Stimulated activated CD4-positive, alpha-beta T cell treated with anti-CD3 and anti-CD28 coated beads, TNF-alpha, amount 100 ng/mL, for 1 hour (primary cell): ENCODE results near the gene PSME2.
A peak's percentile ranks its signal among the peaks of the same experiment; 100 is the strongest.
"Not testable (repeated sequence)": the region's sequence is repeated elsewhere in the genome, so short reads cannot be mapped to it uniquely, and the experiment has no call there.

Experiments
- DNase-seq, 3 donors: peaks; one replicate each; pipeline ENCODE4 v3.0.0-alpha.2; 2020; ENCODE audit warnings: low read depth in 3 of 3, low spot score in 1 of 3

Gene PSME2

GRCh38 chr14:24115422-24116127, 30.8 kb downstream of the PSME2 start:
- no peak for DNase-seq

GRCh38 chr14:24114532-24115421, 31.6 kb downstream of the PSME2 start, which contains the start of the genes DCAF11 and NRL:
TSS of gene DCAF11 (plus strand) at chr14:24114777. CDS start at chr14:24115595, 818 bp downstream.
TSS of gene NRL (minus strand) at chr14:24114949. CDS start at chr14:24082848, 32,101 bp downstream.
- peak; percentile 93 to 96 (median 95) for DNase-seq

- peak; percentile 43 to 56 (median 43) for DNase-seq
Measured at GRCh38 chr14:24113801-24114531, 32.4 kb downstream of the PSME2 start.

DNA sequence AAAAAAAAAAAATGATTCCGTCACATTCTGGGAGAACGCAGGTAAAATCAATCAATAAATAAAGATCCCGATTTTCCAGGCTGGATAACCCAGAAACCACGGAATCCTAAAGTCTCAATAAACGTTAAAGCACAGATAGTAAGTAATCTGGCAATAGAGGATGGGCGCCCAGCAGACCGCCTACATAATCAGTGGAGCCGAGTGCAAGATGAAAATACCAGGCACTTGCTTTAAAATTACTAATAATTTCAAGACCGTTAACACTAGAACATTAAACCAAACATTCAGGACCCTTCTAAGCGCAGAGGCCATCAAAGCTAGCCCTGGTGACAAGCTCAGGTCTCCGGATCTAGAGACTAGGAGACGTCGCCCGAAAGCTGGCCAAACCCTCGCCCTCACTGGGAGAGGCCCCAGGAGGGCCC, 33.0 kb downstream of the PSME2 start:
- DNase-seq: no peak

GRCh38 chr14:24110523-24110922, 35.9 kb downstream of the PSME2 start:
- no peak for DNase-seq

DNA sequence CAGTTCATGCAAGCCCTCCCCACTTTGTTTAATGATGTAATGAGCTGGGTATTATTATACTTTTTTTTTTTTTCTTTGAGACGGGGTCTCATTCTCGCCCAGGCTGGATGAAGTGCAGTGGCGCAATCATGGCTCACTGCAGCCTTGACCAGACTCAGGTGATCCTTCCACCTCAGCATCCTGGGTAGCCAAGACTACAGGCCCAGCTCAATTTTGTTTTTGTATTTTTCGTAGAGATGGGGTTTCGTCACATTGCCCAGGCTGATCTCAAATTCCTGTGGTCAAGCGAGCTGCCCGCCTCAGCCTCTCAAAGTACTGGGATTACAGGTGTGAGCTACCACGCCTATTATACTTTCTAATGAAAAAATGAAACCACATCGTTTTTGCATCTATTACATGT, 36.4 kb downstream of the PSME2 start:
- no peak for DNase-seq

GRCh38 chr14:24108336-24108874, 38.0 kb downstream of the PSME2 start:
- no peak for DNase-seq

- DNase-seq: no peak
Measured at GRCh38 chr14:24106672-24107271, 39.6 kb downstream of the PSME2 start.

GRCh38 chr14:24105609-24106239, 40.7 kb downstream of the PSME2 start:
- not testable (repeated sequence) for DNase-seq

DNA sequence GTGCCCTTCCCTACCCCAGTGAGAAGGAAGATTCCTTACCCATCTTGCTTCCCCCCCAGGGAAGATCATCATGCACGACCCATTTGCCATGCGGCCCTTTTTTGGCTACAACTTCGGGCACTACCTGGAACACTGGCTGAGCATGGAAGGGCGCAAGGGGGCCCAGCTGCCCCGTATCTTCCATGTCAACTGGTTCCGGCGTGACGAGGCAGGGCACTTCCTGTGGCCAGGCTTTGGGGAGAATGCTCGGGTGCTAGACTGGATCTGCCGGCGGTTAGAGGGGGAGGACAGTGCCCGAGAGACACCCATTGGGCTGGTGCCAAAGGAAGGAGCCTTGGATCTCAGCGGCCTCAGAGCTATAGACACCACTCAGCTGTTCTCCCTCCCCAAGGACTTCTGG, 43.0 kb downstream of the PSME2 start:
- DNase-seq: no peak

GRCh38 chr14:24102357-24103048, 43.9 kb downstream of the PSME2 start:
- DNase-seq: no peak

GRCh38 chr14:24100982-24101494, 45.4 kb downstream of the PSME2 start:
- no peak for DNase-seq

DNA sequence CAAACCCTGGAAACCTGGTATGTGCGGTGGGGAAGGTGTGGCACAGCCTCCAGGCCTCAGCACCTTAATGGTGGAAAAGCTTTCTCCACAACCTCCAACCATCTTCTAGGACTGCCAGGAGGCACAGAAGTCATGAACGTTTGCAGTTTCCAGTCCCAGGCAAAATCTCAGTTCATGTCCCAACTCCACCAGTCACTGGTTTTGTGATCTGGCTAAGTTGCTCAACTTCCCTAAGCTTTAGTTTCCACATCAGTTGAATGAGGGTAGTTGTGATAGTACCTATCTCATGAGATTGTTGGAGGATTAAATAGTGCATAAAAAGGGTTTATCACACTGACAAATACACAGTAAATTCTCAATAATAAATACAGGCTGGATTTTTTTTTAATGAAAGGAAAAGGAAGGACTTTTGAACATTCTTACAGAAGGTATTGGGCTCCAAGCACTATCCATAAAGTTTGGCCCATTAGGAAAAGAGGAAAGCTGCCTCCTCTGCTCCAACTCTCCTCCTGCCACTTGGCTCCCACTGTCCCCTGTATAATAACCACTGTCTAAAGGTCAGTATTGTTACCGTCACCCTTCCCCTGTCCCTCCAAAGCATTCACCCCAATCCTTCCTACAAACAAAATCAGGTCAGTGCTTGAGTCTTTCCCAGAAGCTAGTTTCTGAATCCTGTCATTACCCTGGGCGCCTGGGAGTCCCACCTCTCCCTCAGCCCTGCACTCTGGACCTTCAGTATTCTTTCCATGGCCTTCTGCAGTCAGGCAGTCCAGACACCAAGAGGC, 46.0 kb downstream of the PSME2 start:
- DNase-seq: no peak

GRCh38 chr14:24098927-24099813, 47.2 kb downstream of the PSME2 start:
- no peak for DNase-seq

DNA sequence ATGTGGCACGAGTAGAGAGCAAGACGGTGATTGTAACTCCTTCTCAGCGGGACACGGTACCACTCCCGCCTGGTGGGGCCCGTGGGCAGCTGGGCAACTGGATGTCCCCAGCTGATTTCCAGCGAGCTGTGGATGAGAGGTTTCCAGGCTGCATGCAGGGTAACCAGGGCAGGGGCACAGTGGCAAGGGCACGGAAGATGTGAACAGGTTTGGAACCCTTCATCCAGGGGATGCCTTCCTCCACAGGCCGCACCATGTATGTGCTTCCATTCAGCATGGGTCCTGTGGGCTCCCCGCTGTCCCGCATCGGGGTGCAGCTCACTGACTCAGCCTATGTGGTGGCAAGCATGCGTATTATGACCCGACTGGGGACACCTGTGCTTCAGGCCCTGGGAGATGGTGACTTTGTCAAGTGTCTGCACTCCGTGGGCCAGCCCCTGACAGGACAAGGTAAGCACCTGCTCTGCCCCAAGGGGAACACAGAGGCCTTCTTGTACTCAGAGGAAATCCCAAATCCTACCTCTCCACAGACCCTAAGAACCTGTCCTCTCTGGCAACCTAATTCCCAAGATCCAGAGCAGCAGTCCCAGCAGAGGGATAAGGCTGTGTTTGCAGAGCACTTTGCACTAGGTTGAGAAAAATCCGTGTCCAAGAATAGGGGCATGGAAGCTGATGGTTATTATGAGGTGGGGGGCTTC, 48.0 kb downstream of the PSME2 start:
- DNase-seq: no peak

DNA sequence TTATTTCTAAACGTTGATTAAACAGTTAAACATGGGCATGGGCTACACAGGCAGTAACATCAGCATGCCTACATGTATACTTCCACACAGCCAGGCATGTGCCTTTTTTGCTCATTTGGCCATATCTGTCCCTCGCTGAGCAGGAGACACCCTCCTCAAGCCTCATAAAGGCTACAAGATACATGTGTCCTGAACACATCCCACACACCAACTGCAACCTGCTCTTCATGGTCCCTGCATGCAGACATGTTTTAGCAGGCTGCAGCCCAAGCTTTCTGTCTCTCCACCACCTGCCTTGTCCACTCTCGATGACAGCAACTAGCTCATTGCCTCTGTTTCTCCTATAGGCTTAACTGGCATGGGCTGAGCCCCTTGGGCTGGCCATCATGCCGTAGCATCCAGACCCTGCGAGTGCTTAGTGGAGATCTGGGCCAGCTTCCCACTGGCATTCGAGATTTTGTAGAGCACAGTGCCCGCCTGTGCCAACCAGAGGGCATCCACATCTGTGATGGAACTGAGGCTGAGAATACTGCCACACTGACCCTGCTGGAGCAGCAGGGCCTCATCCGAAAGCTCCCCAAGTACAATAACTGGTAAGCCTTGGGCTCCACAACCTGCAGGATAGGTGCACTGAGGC, 49.7 kb downstream of the PSME2 start:
- DNase-seq: no peak
